Measurements from ENCODE around the gene RPS10.
A peak's percentile ranks its signal among the peaks of the same experiment; 100 is the strongest.
"Not testable (repeated sequence)": the region's sequence is repeated elsewhere in the genome, so short reads cannot be mapped to it uniquely, and the experiment has no call there.

The RPS10 gene

DNA sequence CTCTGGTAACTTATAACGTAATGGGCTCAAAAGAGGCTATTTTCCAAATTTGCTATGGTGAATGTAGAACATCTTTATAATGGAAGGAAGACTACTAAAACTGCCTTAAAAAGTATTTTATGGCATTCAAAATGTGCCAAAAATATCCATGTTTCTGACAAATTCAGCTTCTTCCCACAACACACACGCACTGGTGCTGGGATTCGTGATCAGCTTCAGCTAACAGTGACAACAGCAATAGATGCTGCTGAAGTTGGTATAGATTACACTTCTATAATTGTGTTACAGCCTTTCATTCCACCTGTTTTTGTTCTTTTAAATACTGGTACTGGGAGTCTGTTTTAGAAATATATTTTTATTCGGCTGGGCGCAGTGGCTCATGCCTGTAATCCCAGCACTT, 52.4 kb downstream of the RPS10 start:
- DNase-seq = peak in 4 of 56 donors; percentile 15 to 28 (median 20)

DNA sequence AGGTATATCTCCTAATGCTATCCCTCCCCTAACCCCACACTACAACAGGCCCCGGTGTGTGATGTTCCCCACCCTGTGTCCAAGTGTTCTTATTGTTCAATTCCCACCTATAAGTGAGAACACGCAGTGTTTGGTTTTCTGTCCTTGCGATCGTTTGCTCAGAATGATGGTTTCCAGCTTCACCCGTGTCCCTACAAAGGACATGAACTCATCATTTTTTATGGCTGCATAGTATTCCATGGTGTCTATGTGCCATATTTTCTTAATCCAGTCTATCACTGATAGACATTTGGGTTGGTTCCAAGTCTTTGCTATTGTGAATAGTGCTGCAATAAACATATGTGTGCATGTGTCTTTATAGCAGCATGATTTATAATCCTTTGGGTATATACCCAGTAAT, 54.0 kb downstream of the RPS10 start:
- not testable (repeated sequence) for DNase-seq

DNA sequence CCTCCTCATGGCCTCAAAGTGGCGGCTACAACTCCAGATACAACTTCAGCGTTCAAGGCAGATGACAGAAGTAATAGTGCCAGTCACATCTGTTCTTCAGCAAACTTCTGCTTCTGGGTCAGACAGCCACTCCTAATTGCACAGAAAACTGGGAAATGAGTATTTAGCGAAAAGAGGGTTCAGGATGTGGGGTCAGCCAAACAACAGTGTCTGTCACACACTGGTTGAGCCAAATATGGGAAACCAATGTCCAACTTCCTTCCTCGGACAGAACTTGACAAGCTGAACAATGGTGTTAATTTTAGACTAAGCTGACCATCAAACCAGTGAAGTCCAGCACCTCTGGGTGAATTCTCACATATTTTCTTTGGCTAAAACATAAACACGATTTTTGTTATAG, 55.5 kb downstream of the RPS10 start:
- DNase-seq = peak in 6 of 56 donors; percentile 3 to 26 (median 15)

DNA sequence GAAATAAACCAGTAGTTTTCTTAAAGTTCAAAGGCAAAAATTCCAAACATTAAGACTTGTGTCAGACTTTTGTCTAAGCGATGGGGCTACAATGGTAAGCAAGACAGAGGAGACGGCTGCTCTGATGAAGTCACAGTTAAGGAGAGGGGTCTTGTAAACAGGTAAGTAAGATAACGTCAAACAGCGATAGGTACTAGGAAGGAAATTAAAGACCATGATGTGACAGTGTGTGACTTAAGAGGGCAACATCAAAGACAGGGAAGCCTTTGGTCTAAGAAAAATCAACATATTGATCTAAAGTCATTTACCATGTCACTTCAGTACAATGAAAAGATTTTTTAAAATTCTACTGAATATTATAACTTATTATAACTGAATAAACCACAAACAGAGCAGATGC, 56.5 kb downstream of the RPS10 start:
- no peak for DNase-seq

Measured in nucleus accumbens (tissue), 56 donors.